Activated CD8-positive, alpha-beta T cell treated with anti-CD3 and anti-CD28 coated beads for 36 hours (primary cell): ENCODE data around the gene GRIK3. TPM values are rescaled to one million over a fixed set of nuclear protein-coding genes. Genes with fewer than 3 reads are reported as not detected.

Experiments
- ATAC-seq: fragments of 200-7000 bp; cut with Tn5 transposase; one replicate; pipeline ENCODE4 v1.10.0; 2021; ENCODE audit warnings: mild to moderate bottlenecking, moderate library complexity
- CTCF ChIA-PET: fragments of 350-600 bp; sonication (Branson Sonifier 250); formaldehyde crosslinking; loops from one replicate; lab custom pipeline; 2021; ENCODE audit warnings: antibody characterized with exemption; lab: Charles Lee
- POLR2A ChIA-PET: fragments of 350-600 bp; sonication (Branson Sonifier 250); formaldehyde crosslinking; loops from one replicate; lab custom pipeline; 2021; ENCODE audit warnings: antibody characterized with exemption; lab: Charles Lee
- DNase-seq: peaks from one replicate; pipeline ENCODE4 v3.0.0-alpha.2; 2020
- H3K27ac Mint-ChIP-seq: one replicate; pipeline ENCODE4 v1.8.0; 2021; ENCODE audit warnings: mild to moderate bottlenecking, mixed read lengths
- H3K27me3 Mint-ChIP-seq: one replicate; pipeline ENCODE4 v1.8.0; 2021; ENCODE audit warnings: mixed read lengths
- H3K36me3 Mint-ChIP-seq: one replicate; pipeline ENCODE4 v1.8.0; 2021; ENCODE audit warnings: low read depth, mixed read lengths
- H3K4me1 Mint-ChIP-seq: one replicate; pipeline ENCODE4 v1.8.0; 2021; ENCODE audit warnings: low read depth, mixed read lengths
- H3K4me3 Mint-ChIP-seq: one replicate; pipeline ENCODE4 v1.8.0; 2021; ENCODE audit warnings: mild to moderate bottlenecking, moderate library complexity, mixed read lengths
- H3K9me3 Mint-ChIP-seq: one replicate; pipeline ENCODE4 v1.8.0; 2021; ENCODE audit warnings: mixed read lengths
- CTCF ChIP-seq: fragments of 200-600 bp; IDR thresholded peaks from one replicate; pipeline ENCODE4 v1.8.0; 2022; ENCODE audit warnings: antibody characterized with exemption, mild to moderate bottlenecking
- intact Hi-C: fragments of 100-400 bp; cut with micrococcal nuclease; formaldehyde crosslinking; loops from one replicate; pipeline ENCODE4 v1.10.0; 2022
- total RNA-seq, 2 experiments: library from RNA; stranded (reverse); gene quantifications; one replicate each; pipeline ENCODE4 v1.2.3, GENCODE V29; 2021

The GRIK3 gene
- total RNA-seq, 2 experiments from 2014 or later: not detected

DNA sequence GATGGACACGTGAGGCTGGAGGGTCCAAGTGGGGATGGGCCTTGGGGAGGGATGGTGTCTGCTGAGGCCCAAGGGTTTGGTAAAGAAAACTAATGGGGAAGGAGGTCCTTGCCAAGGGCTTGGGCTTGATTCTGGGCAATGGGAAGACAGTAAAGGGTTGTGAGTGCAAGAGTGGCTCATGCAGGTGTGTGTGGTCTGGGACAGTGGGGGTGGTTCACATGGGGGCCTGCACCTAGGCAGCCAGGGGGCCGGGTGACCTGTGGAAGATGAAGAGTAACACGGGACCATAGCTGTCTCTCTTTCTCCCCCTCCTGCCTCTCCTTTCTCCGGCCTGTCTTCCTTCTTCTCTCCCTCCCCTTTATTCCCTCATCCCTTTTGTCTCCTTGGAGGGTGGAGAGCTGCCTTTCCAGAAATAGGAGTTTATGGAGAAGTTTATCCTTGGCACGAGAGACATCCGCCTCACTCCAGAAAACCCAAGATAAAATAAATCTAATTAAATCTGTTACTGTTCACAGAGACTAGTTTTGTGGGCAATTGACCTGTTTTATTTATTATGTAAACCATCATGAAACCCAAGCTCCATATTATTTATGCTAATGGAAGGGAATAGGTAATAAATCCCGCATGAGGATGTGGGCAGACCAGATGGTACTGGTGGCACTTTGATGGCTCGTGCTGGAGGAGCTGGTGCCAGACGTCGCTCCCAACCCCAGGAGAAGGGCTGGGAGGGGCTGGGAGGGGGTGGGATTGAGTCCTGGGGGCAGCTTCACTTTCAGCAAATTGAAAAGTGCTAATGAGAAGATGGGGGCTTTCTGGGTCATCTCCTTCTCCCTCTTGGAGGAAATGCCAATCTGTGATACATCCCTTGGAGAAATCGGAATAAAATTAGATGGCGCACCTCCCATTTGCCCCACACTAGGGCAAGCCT is 278.7 kb downstream of the GRIK3 start:
- Mint-ChIP-seq H3K9me3 (no peaks in the 10 kb centered on the region), H3K4me3 (no peak overlapping the region), H3K27me3 (peaks cover 9% of the 10 kb centered on the region), H3K4me1 (no peaks in the 10 kb centered on the region), H3K27ac (no peak overlapping the region), H3K36me3 (no peaks in the 10 kb centered on the region)
- intact Hi-C loops: no loop called here
- ChIA-PET POLR2A (no interaction called here), CTCF (no interaction called here)
- no peak for TF ChIP-seq CTCF
- ATAC-seq (no peak), DNase-seq (no peak)

DNA sequence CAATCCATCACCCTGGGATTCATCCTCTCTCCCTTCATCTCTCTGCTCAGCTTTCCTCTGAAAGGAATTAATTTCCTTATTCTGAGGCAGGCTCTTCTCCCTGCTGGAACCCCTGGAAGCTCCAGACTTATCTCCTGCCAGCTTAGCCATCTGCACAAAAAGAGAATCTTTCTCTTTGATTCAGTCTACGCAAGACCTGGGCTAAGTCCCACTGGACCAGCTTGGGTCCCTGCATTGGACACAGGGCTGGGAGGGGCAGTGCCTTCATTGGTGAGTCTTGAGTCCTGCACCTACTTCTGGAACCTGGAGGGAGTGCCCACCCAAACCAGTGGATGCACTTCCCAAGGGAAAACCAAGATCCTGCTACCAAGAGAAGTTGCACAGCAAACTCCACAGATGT is 279.9 kb downstream of the GRIK3 start:
- ChIA-PET POLR2A (no interaction called here), CTCF (no interaction called here)
- intact Hi-C loops: no loop called here
- H3K4me1 Mint-ChIP-seq: no peaks in the 10 kb centered on the region
- TF ChIP-seq CTCF: no peak
- no peaks in the 10 kb centered on the region for H3K9me3 Mint-ChIP-seq
- H3K27me3 Mint-ChIP-seq: peaks cover 9% of the 10 kb centered on the region
- H3K4me3 Mint-ChIP-seq: no peak overlapping the region
- no peak overlapping the region for H3K27ac Mint-ChIP-seq
- DNase-seq (no peak), ATAC-seq (no peak)
- no peaks in the 10 kb centered on the region for H3K36me3 Mint-ChIP-seq

GRCh38 chr1:36753451-36753850 is 280.9 kb downstream of the GRIK3 start:
- H3K27me3 Mint-ChIP-seq: peaks cover 14% of the 10 kb centered on the region
- no peak for DNase-seq
- H3K27ac Mint-ChIP-seq: no peak overlapping the region
- ChIA-PET POLR2A (no interaction called here), CTCF (no interaction called here)
- no peak for TF ChIP-seq CTCF
- ATAC-seq: no peak
- no peaks in the 10 kb centered on the region for H3K9me3 Mint-ChIP-seq
- H3K36me3 Mint-ChIP-seq: no peaks in the 10 kb centered on the region
- H3K4me1 Mint-ChIP-seq: no peaks in the 10 kb centered on the region
- no peak overlapping the region for H3K4me3 Mint-ChIP-seq
- intact Hi-C loops: no loop called here

DNA sequence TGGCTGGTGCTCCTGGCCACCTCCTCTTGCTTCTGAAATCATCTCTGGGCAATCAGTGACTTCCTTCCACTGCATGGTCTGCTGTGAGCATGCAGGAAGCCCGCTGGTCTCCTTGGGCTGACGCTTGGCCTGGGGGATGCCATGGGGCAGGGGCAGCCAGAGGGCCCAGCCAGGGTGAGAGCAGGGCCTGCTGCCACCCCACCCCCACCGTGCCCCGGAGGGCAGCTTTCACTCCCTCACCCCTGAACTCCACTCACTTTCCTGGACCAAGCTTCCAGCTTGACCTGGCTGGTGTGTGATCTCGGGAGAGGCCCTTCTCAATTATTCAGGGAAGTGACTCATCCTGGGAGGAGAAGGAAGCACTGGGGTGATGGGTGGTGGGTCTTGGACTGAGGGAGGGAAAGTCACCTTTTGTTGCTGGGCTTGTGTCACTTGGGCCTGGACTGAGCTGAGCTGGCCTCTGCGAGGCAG is 281.4 kb downstream of the GRIK3 start:
- no peaks in the 10 kb centered on the region for H3K4me1 Mint-ChIP-seq
- ATAC-seq: no peak
- H3K4me3 Mint-ChIP-seq: no peak overlapping the region
- no peak for TF ChIP-seq CTCF
- no peaks in the 10 kb centered on the region for H3K9me3 Mint-ChIP-seq
- intact Hi-C loops: no loop called here
- ChIA-PET POLR2A (no interaction called here), CTCF (no interaction called here)
- peaks cover 16% of the 10 kb centered on the region for H3K27me3 Mint-ChIP-seq
- no peak for DNase-seq
- H3K36me3 Mint-ChIP-seq: no peaks in the 10 kb centered on the region
- no peak overlapping the region for H3K27ac Mint-ChIP-seq

DNA sequence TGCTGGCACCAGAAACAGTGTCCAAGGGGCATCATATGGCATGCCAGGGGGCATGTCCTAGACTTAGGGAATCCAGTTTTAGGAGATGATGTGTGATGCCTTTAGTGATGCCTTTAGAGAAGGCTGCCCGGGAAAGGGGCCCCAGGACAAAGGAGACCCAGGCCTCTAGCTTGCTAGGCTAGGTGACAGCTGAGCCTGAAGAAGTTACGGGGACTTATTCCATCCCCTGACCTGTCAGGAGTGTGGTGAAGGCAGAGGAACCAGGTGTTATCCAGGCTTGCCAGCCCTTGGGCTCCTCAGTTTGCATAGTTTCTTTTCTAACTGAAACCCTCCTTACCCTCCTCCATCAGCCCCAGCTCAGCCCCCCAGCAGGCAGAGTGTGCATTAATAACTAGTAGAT is 281.9 kb downstream of the GRIK3 start:
- H3K27ac Mint-ChIP-seq: no peak overlapping the region
- ChIA-PET POLR2A (no interaction called here), CTCF (no interaction called here)
- no peaks in the 10 kb centered on the region for H3K36me3 Mint-ChIP-seq
- DNase-seq (no peak), ATAC-seq (no peak)
- peaks cover 17% of the 10 kb centered on the region for H3K27me3 Mint-ChIP-seq
- no peaks in the 10 kb centered on the region for H3K9me3 Mint-ChIP-seq
- intact Hi-C loops: no loop called here
- H3K4me1 Mint-ChIP-seq: no peaks in the 10 kb centered on the region
- no peak for TF ChIP-seq CTCF
- no peak overlapping the region for H3K4me3 Mint-ChIP-seq
